Esophagus (tissue), 2 donors: ENCODE data around the gene UGT1A8. TPM values are rescaled to one million over a fixed set of nuclear protein-coding genes. Genes with fewer than 3 reads are reported as not detected.
"Not testable (repeated sequence)": the region's sequence is repeated elsewhere in the genome, so short reads cannot be mapped to it uniquely, and the experiment has no call there.

Source experiments
- H3K27ac ChIP-seq, 2 donors: one replicate each; pipeline ENCODE4 v1.5.1; 2013; ENCODE audit warnings: low read depth in 2 of 2, mild to moderate bottlenecking in 2 of 2, inconsistent platforms in 1 of 2, low read length in 1 of 2, moderate library complexity in 1 of 2
- H3K27me3 ChIP-seq, 2 donors: one replicate each; pipeline ENCODE4 v1.6.1; 2013; ENCODE audit warnings: low read length in 2 of 2, control low read depth in 1 of 2, mild to moderate bottlenecking in 1 of 2; ENCODE audit not compliant: insufficient read depth in 2 of 2, control insufficient read depth in 1 of 2
- H3K36me3 ChIP-seq, 2 donors: one replicate each; pipeline ENCODE4 v1.6.1; 2013; ENCODE audit warnings: low read length in 1 of 2; ENCODE audit not compliant: control insufficient read depth in 2 of 2, insufficient read depth in 2 of 2
- H3K4me1 ChIP-seq, 2 donors: one replicate each; pipeline ENCODE4 v1.6.1; 2013; ENCODE audit warnings: low read length in 1 of 2; ENCODE audit not compliant: control insufficient read depth in 2 of 2, insufficient read depth in 2 of 2
- H3K4me3 ChIP-seq, 2 donors: one replicate each; pipeline ENCODE4 v1.5.1; 2013; ENCODE audit warnings: low read length in 2 of 2, mild to moderate bottlenecking in 2 of 2, low read depth in 1 of 2, moderate library complexity in 1 of 2
- H3K9me3 ChIP-seq, 2 donors: one replicate each; pipeline ENCODE4 v1.6.1; 2013; ENCODE audit warnings: mild to moderate bottlenecking in 2 of 2, low read depth in 1 of 2, low read length in 1 of 2, moderate library complexity in 1 of 2; ENCODE audit not compliant: control insufficient read depth in 2 of 2, insufficient read depth in 1 of 2
- WGBS, 2 donors: extraction: QIAGEN DNeasy Blood & Tissue Kit; methylation state at CpG; one replicate each; pipeline ENCODE4 v1.1.7; 2013; 5-methylcytosine and 5-hydroxymethylcytosine counted together
- polyA plus RNA-seq, 2 donors: library from polyadenylated mRNA; stranded (reverse); fragments of 200-250 nt; gene quantifications; one replicate each; pipeline ENCODE4 v1.2.3, GENCODE V29; 2013
- donor health status: healthy with polysubstance abuse.
- donor health status: Bipolar disorder and iron deficiency.

The UGT1A8 gene
- polyA plus RNA-seq, 2 donors = 0.39 to 2.8 TPM

GRCh38 chr2:233597522-233597921 lies 19.9 kb upstream of the UGT1A8 start:
- no peaks in the 10 kb centered on the region for H3K27me3 ChIP-seq
- no peak overlapping the region for H3K4me3 ChIP-seq
- no peaks in the 10 kb centered on the region for H3K9me3 ChIP-seq
- H3K4me1 ChIP-seq = peaks cover 0 to 4% of the 10 kb centered on the region in 2 donors
- H3K36me3 ChIP-seq = no peaks in the 10 kb centered on the region
- H3K27ac ChIP-seq = no peak overlapping the region
- WGBS, 2 donors = 49 to 57% methylated on average over 1 of the region's 1 CpG

- Histone ChIP-seq H3K4me1 (peaks cover 0 to 4% of the 10 kb centered on the region in 2 donors), H3K36me3 (no peaks in the 10 kb centered on the region), H3K4me3 (no peak overlapping the region), H3K27ac (no peak overlapping the region), H3K27me3 (no peaks in the 10 kb centered on the region), H3K9me3 (no peaks in the 10 kb centered on the region)
- 84 to 89% methylated on average over 3 of the region's 3 CpGs for WGBS, 2 donors
Observed at GRCh38 chr2:233598952-233599351, 18.5 kb upstream of the UGT1A8 start.

- Histone ChIP-seq H3K27ac (no peak overlapping the region), H3K4me3 (no peak overlapping the region), H3K27me3 (no peaks in the 10 kb centered on the region), H3K9me3 (no peaks in the 10 kb centered on the region), H3K4me1 (peaks cover 0 to 4% of the 10 kb centered on the region in 2 donors), H3K36me3 (no peaks in the 10 kb centered on the region)
- WGBS, 2 donors = 75 to 77% methylated on average over 2 of the region's 2 CpGs
Observed at GRCh38 chr2:233600386-233600785, 17.0 kb upstream of the UGT1A8 start.

GRCh38 chr2:233602076-233602475 lies 15.4 kb upstream of the UGT1A8 start:
- H3K36me3 ChIP-seq = no peaks in the 10 kb centered on the region
- no peaks in the 10 kb centered on the region for H3K27me3 ChIP-seq
- H3K4me1 ChIP-seq = peaks cover 0 to 2% of the 10 kb centered on the region in 2 donors
- no peaks in the 10 kb centered on the region for H3K9me3 ChIP-seq
- 87 to 91% methylated on average over 1 of the region's 1 CpG for WGBS, 2 donors
- H3K27ac ChIP-seq = no peak overlapping the region
- H3K4me3 ChIP-seq = no peak overlapping the region

GRCh38 chr2:233603520-233603919 lies 13.9 kb upstream of the UGT1A8 start:
- H3K36me3 ChIP-seq = no peaks in the 10 kb centered on the region
- WGBS, 2 donors = 82 to 86% methylated on average over 4 of the region's 4 CpGs
- H3K4me1 ChIP-seq = no peaks in the 10 kb centered on the region
- no peak overlapping the region for H3K4me3 ChIP-seq
- no peaks in the 10 kb centered on the region for H3K9me3 ChIP-seq
- no peak overlapping the region for H3K27ac ChIP-seq
- H3K27me3 ChIP-seq = no peaks in the 10 kb centered on the region

- H3K9me3 ChIP-seq = no peaks in the 10 kb centered on the region
- no peaks in the 10 kb centered on the region for H3K36me3 ChIP-seq
- WGBS, 2 donors = 90 to 93% methylated on average over 3 of the region's 3 CpGs
- H3K27ac ChIP-seq = no peak overlapping the region
- no peak overlapping the region for H3K4me3 ChIP-seq
- H3K4me1 ChIP-seq = no peaks in the 10 kb centered on the region
- no peaks in the 10 kb centered on the region for H3K27me3 ChIP-seq
Observed at GRCh38 chr2:233604826-233605225, 12.6 kb upstream of the UGT1A8 start.

- Histone ChIP-seq H3K27me3 (no peaks in the 10 kb centered on the region), H3K9me3 (no peaks in the 10 kb centered on the region), H3K36me3 (no peaks in the 10 kb centered on the region), H3K27ac (no peak overlapping the region), H3K4me1 (no peaks in the 10 kb centered on the region), H3K4me3 (no peak overlapping the region)
- 91 to 96% methylated on average over 1 of the region's 1 CpG for WGBS, 2 donors
Observed at GRCh38 chr2:233605680-233606079, 11.8 kb upstream of the UGT1A8 start.

GRCh38 chr2:233611284-233611683 lies 6.1 kb upstream of the UGT1A8 start:
- no peaks in the 10 kb centered on the region for H3K9me3 ChIP-seq
- H3K4me3 ChIP-seq = no peak overlapping the region
- no peak overlapping the region for H3K27ac ChIP-seq
- H3K4me1 ChIP-seq = no peaks in the 10 kb centered on the region
- H3K36me3 ChIP-seq = no peaks in the 10 kb centered on the region
- H3K27me3 ChIP-seq = no peaks in the 10 kb centered on the region
- 79 to 81% methylated on average over 4 of the region's 4 CpGs for WGBS, 2 donors

- Histone ChIP-seq H3K9me3 (no peaks in the 10 kb centered on the region), H3K27me3 (no peaks in the 10 kb centered on the region), H3K4me1 (no peaks in the 10 kb centered on the region), H3K4me3 (no peak overlapping the region), H3K36me3 (no peaks in the 10 kb centered on the region), H3K27ac (no peak overlapping the region)
- WGBS, 2 donors = 75 to 90% methylated on average over 4 of the region's 4 CpGs
Observed at GRCh38 chr2:233620204-233620603, 2.8 kb downstream of the UGT1A8 start.

- H3K9me3 ChIP-seq, H3K27me3 ChIP-seq: not testable (repeated sequence)
- 92 to 93% methylated on average over 5 of the region's 5 CpGs for WGBS, 2 donors
Observed at GRCh38 chr2:233621863-233622262, 4.4 kb downstream of the UGT1A8 start.

More at GRCh38 chr2:233621863-233622262, 4.4 kb downstream of the UGT1A8 start:
- not testable (repeated sequence) for H3K36me3 ChIP-seq, H3K4me3 ChIP-seq, H3K27ac ChIP-seq, H3K4me1 ChIP-seq
